SH-SY5Y (cell line): ENCODE results near the gene IL18R1.

Source experiments
- GATA2 ChIP-seq: IDR thresholded peaks from 2 replicates; pipeline ENCODE4 v1.6.1; 2011; ENCODE audit warnings: mild to moderate bottlenecking, low read depth, low read length
- GATA3 ChIP-seq: IDR thresholded peaks from 2 replicates; pipeline ENCODE4 v1.6.1; 2011; ENCODE audit warnings: low read depth, mild to moderate bottlenecking, low read length, moderate library complexity

GRCh38 chr2:102313471-102313870, 42.1 kb upstream of the IL18R1 start:
- no peak for TF ChIP-seq GATA2
- TF ChIP-seq GATA3 = no peak
